GM18517 (cell line): Measurements from ENCODE around the gene PLD4.

Experiments used
- ATAC-seq: cut with Tn5 transposase; IDR thresholded peaks from one replicate; pipeline ENCODE4 v1.9.1; 2021; ENCODE audit warnings: mild to moderate bottlenecking, moderate library complexity; ENCODE audit not compliant: unreplicated experiment

The PLD4 gene

DNA sequence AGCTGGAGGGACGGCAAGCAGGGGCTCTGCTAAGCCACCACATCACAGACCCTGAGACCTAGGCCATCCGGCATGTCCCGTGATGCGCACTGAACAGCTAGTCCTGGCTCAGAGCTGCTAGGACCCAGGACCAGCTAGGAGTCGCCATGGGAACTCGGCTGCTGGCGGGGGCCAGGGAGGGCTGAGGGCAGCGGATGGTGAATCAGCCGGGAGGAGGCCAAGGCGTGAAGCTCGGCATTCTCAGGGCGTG, 48.4 kb downstream of the PLD4 start:
- no peak for ATAC-seq

DNA sequence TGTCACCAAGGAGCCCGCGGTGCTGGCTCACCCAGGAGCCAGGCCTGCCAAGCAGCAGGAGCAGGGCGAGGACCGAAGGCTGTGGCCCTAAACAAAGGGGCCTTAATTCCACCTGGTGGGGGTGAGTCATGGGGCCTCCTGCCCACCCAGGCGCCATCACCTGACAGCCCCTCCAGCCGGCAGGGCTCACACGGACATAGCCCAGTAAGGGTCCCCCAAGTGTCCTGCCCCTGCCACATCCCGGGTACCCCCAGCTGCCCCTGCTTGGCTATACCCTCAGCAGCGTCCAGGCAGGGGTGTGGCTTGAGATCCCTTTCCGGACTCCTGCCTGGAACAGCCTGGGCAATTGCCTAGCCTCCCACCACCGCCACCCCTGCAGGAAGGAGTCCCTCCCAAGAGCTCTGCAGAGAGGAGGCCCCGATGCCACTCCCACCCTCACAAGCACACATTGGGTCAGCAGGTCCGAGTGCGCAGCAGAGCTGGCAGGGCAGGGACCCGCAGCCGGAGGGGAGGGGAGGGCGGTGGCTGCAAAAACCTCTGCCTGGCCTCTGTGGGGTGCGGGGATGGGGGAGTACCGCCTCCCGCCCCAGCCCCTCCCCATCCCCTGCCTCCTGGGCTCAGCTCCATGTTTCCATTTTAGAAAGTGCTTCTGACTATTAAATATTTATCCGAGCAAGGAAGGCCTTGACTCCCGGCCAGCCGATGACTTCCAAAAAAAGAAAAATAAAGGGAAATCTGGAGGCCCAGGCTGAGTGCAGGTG, 48.9 kb downstream of the PLD4 start:
- no peak for ATAC-seq

DNA sequence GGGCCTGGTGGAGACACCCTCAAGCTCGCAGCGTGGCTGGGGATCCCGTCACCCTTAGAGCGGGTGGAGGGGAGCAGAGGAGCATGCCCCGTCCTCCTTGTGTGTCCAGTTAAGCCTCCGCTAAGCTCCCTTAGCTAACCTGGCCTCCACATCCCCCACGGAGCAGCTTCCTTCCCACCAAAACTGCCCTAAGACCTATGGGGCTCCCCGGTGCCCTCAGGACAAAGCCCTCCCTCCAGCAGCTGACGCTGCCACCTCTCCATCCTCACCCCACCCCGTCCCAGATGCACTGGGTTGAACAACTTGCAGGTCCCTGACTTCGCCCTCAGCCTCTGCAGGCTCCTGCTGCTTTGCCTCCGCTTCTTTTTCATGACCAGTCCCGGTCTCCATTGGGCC, 49.5 kb downstream of the PLD4 start:
- no peak for ATAC-seq

DNA sequence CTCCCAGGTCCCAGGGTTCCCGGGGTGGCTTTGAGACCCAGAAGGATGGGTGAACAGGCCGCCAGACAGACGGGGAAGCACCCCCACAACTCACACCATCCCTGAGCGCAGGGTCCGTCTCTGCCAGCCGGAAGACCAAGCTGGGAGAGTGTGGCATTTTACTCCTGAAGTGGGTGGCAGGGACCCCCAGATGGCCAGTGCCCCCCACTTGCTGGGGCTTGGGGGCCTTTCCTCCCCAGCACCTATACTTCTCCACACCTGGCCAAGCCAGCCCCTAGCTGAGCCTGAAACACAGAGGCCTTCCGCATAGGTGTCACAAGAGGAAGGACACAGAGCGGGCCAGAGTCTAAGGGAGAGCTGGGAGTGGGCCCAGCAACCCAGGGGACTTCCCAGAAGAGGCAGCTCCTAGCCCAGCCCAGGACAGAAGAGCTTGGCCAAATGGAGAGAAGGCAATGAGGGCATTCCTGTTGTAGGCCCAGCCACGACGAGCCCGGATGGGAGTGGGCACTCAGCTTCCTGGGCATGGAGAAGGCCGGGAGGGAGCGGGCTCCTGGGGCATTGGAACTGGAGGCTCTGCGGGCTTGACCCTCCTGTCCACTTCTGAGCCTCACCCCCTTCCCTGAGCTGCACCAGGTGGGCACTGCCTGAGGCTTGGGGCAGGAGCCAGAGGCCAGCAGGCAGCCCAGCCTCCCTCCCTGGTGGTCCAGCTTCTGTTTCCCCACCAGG, 50.1 kb downstream of the PLD4 start:
- ATAC-seq, result no peak

DNA sequence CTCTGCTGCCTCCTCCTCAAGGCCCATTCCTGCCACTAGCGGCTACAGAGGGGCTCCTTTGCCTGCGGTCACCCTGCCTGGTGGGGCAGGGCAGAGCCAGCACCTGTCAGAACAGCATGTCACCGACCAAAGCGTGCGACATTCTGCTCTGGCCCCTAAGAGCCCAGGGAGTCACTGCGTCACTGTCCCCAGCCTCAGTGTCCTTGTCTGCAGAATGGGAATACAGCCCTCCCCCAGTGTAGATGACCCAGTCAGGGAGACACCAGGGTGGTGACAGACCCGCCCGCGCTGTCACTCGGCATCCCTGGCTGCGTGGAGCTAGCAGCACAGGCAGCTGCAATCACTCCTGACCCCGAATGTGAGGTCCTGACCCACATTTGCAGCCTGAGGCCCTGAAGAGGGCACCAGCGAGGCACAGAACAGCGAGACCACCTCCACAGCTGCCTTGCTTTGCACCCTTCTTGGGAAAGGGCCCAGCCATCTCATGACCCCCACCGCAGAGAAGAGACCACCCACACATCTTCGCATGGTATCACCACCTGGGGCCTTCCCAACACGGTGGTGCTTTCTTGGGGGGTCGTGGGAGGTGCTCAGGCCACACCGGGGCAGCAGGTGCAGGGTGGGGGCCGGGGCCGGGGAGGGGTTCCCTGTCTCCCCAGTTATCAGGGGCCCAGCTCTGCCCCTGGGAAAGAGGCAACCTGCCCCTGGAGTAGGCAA, 51.0 kb downstream of the PLD4 start:
- no peak for ATAC-seq

DNA sequence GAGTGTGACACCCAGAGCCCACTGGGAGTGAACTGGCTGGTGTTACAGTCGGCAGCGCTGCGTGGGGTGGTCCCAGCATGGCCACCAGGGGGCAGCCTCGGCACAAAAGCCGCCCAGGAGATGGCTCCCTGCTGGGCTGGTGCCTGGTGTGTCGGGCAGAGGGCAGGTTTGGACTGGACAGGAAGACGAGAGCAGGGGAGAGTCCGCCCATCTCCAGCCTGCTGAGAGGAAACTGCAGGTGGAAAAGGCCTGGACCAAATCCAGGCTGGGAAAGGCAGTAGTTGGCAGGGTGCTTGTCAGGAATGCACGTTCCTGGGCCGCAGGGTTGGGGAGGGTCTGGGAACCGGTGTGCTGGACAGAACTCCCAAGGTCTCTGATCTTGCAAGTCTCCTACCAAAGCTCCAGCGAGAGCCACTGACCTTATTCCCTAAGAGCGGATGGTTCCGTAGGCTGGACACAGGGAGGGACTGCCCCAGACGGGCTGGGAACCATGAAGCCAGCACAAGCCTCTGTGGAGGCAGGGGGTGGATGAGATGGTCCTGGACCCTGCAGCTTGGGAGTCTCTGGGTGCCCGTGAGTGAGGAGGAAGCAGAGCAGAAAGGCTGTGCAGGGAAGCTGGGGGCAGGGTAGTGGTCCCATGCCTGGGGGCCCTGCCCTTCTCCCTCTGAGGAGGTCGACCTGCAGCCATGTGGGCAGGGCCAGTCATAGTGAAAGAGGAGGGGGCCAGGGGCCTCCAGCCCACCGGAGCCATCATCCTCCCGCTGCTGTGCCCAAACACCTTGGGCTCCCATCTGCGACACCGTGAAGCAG, 51.7 kb downstream of the PLD4 start:
- ATAC-seq, result no peak

DNA sequence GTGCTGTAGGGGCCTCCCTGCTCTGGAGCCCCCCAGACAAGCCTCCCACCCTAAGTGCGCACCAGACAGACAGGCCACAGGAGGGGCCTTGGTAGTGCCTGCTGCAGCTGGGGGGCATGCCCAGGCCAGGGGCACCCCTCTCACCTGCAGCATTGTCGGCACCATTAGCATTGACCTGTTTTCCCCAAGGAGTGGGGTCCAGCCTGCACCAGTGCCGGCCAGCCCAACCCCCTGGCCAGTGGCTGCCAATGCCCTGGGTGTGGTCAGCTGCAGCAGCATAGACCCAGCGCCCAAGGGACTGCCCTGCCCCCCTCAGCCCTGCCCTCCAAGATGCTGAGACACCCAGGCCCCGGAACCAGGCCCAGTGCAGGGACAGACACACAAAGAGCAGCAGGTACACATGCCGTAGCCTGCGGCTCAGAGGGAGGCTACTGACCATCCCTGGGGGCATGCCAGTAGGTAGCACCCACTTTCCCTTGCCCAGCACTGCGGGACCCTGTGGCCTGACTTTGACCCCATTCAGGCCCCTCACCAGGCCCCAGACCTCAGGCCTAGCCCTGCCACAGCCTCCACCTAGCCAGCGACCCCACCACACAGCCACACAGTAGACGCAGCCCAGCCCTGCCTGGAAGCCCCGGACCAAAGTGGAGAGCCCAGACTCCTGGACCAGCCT, 52.5 kb downstream of the PLD4 start:
- ATAC-seq, result no peak

DNA sequence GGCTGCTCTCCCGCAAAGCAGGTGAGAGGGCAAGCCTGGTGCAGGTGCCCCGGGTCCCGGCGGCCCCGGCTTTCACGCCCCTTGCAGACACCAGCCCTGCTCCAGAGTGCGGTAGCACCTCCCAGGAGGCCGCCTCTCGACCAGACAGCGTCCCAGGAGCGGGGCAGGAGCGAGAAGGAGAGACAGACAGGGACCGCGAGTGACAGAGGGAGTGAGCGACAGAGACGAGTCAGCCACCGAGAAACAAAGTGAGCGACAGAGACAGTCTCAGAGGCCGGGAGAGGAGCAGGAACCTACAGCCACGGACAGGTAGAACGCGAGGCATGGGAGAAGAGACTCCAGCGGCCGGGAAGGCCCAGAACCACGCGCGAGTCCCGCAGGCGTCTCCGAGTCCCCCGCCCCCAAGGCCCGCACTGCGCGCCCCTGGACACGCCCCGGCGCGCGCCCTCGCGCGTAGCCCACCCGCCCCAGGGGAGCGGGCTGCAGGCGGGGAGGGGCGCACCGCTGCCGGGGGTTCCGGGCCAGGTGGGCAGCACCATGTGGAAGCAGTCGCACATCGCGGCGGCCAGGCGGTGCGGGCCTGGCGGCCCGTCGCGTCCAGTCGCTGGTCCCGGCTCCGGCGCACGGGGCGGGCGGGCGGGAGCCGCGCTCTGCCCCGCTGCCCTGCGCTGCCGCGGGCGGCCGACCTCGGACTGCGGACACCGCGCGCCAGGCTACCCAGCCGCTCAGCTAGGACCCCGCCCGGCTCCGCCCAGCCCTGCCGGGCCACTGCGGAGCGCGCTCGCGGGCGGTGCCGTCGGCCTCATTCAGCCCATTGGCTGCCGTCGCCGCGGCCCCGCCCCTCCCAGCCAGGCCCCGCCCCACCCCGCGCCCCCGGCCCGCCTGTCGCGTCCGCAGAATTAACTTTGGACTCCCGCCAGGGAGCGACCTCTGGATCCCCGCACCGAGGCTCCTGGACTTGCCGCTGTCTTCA, 53.3 kb downstream of the PLD4 start, which contains the start of gene AHNAK2:
Gene AHNAK2, minus strand, starts transcription at position 694 of the 973 bp plus-strand sequence. Its CDS starts 137 bp downstream, at position 557.
- no peak for ATAC-seq

DNA sequence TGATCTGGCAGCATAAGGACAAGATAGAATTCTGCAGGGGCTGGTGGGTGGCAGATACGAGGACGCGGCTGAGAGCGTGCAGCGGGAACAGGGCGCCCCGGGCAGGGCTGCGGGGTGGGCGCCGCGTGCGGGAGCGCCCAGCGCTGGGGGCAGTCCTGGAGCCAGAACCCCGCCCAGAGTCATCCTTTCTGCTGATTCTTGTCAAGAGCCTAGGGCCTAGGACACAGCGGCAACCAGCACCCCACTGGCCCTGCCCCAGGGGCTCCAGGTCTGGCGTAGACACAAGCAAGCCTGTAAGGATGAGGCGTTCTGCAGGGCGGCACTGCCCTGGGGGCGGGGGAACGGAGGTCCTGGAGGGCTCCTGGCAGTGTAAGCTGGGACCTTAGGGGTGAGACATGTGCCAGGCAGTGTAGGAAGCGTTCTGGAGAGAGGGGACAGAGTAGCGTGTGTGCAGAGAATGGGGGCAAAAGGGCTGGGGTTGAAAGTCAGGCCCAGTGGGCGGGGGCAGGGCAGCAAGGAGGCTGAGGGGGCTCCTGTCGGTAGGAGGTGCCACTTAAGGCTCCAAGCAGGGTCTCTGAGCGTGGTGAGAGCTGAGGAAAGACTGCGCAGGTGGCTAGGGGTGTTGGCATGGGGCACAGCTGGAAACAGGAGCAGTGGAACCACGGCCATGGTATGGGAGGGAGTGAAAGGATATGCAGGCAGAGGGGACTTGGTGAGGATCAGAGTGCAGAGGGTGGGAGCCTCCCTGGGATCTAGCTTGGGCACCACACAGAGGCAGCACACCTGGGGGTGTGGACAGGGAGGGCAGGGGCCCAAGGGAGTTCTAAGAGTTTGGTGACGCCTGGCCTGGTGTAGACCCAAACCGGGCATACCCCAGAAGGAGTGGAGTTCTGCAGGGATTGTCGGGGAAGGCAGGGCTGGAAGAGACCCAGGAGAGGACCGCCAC, 54.3 kb downstream of the PLD4 start:
- no peak for ATAC-seq

DNA sequence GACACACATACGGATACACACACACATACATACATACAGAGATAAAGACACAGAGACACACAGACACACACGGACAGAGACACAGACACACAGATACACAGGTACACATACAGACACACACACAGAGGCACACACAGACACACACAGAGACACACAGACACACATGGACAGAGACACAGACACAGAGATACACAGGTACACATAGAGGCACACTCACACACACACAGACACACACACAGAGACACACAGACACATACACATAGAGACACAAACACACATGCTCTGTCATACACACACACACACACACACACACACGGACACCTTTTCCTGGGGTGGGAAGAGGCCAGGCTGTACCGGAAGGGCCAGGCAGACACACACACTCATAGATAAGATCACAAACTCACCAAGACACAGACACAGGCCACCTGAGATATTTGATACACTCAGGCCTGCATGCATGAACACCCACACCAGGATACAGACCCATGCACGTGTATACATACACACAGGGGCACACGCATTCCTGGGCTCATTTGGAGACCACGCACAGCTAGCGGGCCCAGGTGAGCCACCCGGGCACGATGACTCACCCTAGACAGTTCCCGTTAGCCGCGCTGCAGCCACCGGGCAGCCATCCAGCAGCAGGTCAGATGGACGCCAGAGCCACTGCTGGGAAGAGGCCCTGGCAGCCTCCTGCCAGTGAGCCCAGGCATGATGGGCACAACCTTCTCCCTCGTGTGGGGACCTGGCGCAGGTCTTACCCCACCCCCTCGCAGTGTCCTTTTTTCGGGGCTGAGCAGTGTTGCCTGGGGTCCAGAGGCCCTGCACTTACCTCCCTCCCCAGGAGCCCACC, 55.3 kb downstream of the PLD4 start:
- no peak for ATAC-seq

DNA sequence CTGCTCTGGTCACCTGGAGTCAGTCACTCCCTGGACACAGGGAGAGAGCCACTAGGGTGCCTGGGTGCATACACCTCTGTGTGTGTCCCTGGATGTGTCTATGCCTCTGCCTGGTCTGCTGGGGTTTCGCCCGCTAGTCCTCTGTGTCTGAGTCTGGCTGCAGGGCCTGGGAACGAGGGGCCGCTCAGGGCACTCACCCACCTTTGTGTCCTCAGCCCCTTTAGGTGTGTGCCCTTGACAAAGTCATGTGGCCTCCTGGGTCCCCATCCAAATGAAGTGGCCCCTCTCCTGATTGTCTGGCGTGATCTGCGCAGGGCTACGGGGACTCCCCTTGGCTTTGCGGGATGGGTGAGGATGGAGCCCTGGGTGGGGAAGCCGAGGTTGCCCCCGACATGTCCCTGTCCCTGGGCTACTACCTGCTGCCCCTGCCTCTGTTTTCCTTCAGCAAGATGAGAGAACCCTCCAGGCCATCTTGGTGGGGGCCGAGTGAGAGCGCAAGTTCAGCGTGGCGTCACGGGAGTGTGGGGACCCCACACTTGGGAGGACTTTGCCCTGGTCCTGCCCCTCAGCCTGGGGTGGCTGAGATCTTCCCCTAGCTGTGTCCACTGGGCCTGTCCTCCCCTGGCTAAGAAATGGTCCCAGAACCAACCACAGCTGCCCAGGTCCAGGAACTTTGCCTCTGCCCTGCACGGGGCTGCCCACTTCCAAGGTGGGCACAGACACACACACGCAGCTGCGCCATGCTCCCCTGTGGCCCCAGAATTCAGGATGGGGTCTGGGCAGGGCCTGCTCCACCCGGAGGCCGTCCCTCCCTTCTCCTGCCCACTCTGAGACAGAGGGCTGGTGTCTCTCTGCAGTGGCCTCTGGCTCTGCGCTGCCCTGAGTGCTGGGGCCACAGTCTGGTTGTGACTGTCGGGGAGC, 56.2 kb downstream of the PLD4 start:
- no peak for ATAC-seq

DNA sequence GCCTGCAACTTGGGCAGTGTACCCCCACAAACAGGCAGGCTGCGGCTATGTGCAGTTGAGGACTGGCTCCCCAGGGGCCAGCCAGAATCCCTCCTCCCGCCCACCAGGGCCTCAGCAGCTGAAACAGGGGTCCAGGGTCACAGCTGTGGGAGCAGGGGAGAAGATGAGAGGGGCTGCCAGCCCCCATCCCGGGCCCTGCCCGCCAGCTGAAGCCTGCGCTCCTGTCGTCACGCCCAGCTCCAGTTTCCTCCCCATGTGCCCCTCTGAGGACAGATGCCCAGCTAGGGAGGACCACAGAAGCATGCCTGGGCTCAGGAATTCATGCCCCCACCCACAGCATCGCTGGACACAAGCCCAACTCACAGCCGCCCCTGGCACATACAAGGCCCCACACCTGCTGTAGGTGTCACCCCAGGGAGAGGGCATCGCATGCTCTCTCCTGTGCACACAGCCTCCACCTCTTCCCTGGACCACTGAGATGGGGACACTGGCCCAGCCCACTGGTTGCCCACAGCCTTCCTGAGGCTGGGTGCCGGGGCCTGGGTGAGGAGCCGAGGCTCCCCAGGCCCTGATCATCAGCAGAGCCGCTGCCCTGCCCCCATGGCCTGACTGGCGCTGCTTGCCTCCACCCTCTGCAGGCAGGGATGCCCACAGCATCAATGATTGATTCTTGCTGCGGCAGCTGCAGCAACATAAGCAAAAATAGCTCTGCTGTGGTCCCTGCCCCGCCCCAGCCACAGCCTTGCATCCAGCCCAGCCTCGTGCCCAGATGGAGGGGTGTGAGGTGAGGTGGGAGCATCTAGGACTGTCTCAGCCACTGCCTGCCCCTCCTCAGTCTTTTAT, 57.2 kb downstream of the PLD4 start:
- ATAC-seq, result no peak

DNA sequence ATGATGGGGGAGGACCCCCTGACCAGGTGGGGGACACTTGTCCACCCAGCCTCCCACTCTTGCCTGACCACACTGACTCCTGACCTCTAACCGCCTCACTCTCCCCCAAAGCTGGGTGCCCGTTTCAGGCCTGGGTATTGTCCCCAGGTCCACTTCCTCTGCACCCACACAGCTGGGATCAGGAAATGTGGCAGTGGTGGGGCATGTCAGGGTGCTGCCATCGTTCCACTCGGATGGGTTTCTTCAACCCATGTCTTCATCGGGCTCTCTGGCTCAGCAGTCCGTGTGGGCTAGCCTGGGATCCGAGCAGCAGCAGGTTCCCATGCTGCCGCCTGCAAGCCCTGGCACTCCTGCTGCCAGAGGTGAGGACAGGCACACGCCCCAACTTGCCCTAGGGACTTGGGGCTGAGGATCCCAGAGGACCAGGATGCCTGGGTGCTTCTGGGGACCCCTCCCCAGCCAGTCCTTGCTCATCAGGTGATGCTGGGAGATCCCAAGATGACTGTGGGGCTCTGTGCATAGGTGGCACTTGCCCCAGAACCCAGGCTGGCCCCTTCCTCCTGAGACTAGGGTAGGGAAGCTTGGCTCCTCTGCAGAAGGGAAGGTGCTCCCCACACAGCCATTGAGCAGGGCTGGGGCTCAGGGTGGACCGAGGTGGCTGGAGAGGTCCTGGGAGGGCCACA, 58.0 kb downstream of the PLD4 start:
- no peak for ATAC-seq
